NCI-H1092 treated with DMSO at 0.1 percent for 48 hours (cell line): ENCODE data around the gene KAZN.

Experiments used
- DNase-seq: peaks from one replicate; lab custom pipeline; 2025; lab: John Stamatoyannopoulos, UW

Gene KAZN

DNA sequence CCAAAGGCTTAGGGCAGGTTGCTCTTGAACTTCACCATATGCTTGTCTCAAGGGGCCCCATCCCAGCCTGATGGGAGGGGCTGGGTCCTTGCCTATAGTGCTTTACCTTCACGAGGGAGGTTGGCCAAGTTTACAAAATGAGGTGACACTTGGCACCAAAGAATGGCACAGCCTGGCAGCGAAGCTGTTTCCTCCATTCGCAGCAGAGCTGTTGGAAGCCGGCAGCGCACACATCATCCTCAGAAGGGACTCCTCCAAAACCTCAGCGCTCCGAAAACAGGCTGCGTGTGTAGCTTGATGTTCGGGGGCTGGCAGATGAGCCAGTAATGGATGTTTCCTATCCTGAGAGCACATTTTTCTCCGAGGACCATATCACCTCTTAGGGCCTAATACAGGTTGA lies 116.8 kb downstream of the KAZN start:
- no peak for DNase-seq

GRCh38 chr1:14715802-14716201 lies 117.3 kb downstream of the KAZN start:
- DNase-seq: no peak

DNA sequence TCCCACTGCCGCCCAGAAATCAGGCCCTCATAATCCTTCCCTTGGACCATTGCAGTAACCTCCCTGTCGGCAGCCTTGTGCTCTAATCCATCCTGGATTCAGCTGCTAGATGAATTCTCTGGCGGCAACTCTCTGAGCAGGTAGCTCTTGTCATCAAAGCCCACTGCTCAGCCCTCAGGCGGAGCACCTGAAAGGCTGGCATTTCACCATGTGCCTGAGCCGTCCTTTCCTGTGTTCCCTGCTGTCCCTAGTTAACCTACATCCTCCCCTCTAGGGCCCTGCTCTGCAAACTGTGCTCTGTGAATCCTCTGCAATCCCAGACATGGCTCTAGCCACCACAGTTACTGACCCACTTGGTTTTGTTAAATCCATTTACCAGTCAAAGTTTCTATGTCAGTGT lies 118.0 kb downstream of the KAZN start:
- DNase-seq: no peak

- DNase-seq: no peak
These were observed 120.0 kb downstream of the KAZN start for GRCh38 chr1:14718476-14718875.

DNA sequence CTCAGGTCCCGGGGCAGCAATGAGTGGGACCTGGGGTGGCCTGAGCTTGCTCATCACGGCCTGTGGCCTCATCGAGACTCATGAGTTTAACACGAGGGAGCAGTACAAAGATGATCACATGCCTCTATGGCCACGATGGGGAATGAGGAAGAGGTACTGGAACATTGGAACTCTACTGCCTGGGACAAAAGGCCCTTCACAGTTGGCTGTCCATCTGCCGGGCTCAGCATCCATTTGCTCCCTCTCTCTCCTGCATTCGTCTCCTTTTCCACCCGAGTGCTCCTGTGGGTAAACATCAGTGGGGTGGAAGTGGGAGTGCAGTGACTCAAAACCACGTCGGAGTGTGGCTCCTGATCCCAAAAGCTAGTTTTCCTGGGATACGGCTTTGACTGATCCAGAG lies 124.9 kb downstream of the KAZN start:
- DNase-seq: no peak

- no peak for DNase-seq
These were observed 125.8 kb downstream of the KAZN start for GRCh38 chr1:14724246-14724645.

DNA sequence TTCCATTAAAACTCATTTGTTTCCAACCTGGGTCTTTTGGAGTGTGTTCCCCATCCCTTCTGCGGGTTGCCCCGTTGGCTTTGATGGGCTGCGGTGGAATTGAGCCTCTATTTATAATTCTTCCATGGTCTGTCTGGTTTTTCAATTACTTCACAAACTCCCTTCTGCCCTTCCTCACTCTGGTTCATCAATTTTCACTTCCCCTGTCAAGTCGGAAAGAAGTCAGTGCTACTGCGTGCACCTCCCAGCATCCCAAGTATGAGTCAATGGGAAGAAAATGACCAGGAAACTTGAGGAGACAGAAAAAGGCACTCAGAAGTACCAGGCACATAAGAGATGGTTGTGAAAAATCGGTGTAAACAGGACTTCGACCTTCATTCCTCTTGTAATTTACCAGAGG lies 126.2 kb downstream of the KAZN start:
- DNase-seq: no peak

- DNase-seq: no peak
These were observed 126.8 kb downstream of the KAZN start for GRCh38 chr1:14725238-14725637.

GRCh38 chr1:14725695-14726094 lies 127.2 kb downstream of the KAZN start:
- no peak for DNase-seq

DNA sequence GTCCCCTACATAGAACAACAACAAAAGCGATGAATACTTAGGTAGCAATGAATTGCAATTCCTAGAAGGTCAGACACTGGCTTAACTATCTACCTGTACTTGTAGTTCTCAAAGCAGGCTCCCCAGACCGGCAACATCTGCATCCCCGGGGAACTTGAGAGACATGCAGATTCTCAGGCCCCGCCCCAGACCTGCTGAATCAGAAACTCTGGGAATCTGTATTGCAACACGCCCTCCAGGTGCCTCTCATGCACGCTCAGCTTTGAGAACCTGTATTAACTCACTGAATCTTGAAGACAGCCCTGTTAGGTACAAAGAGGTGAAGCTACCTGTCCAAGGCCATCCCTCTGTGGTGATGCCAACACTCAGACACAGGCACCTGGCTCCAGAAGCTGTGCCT lies 128.1 kb downstream of the KAZN start:
- DNase-seq: no peak

- no peak for DNase-seq
These were observed 130.0 kb downstream of the KAZN start for GRCh38 chr1:14728516-14728915.

DNA sequence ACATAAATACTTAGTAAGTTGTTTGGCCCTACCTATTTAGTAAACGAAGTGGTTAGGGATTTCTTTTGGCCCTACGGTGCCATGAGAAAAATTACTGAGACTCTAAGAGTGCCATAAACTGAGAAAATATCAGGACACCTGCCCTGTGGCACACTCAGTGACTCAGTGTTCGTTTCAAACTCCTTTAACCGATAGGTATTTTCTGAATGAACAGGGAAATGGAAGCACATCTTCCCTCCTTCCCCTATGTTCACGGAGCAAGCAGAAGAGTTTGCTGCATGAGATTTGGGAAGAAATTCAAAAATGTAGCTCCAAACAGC lies 134.2 kb downstream of the KAZN start:
- DNase-seq: no peak

GRCh38 chr1:14733048-14733778 lies 134.7 kb downstream of the KAZN start:
- DNase-seq: no peak

- no peak for DNase-seq
These were observed 135.3 kb downstream of the KAZN start for GRCh38 chr1:14733779-14734140.

GRCh38 chr1:14735841-14736240 lies 137.4 kb downstream of the KAZN start:
- DNase-seq: peak; percentile 31

- no peak for DNase-seq
These were observed 139.1 kb downstream of the KAZN start for GRCh38 chr1:14737561-14738094.

DNA sequence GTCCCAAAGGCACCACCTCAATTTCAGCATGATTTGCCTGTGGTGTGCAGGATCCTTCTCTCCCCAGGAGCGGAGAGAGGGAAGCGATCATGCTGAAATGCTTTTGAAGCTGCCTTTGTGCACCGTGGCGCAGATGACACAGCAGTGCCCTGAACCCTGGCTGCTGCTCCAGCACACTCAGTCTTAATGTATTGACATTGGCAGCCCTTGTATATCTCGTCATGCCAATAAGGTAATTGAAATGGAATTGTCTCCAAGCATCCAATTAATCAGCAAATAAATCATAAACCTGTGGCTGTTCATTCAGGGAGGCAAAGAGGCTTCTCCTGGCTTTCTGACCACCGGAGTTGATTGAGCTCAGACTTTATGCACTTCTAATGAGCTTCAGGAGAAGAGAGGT lies 139.8 kb downstream of the KAZN start:
- peak; percentile 99 for DNase-seq

DNA sequence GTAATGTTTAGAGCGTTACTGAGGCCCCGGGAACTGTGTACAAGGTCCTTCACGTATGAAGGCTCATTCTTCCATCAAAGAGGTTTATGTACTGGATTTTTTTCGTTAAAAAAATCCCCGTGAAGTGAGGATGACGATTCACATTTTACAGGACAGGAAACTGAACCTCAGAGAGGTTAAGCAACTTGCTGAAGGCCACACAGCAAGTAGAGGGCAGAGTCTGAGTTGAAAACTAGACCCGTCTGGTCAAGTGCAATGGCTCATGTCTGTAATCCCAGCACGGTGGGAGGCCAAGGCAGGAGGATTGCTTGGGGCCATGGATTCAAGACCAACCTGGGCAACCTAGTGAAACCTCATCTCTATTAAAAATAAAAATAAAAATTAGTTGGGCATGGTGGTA lies 140.2 kb downstream of the KAZN start:
- no peak for DNase-seq

- peak; percentile 28 for DNase-seq
These were observed 140.8 kb downstream of the KAZN start for GRCh38 chr1:14739082-14739832.

- peak; percentile 22 for DNase-seq
These were observed 141.5 kb downstream of the KAZN start for GRCh38 chr1:14740016-14740415.

GRCh38 chr1:14741082-14741481 lies 142.6 kb downstream of the KAZN start:
- no peak for DNase-seq

DNA sequence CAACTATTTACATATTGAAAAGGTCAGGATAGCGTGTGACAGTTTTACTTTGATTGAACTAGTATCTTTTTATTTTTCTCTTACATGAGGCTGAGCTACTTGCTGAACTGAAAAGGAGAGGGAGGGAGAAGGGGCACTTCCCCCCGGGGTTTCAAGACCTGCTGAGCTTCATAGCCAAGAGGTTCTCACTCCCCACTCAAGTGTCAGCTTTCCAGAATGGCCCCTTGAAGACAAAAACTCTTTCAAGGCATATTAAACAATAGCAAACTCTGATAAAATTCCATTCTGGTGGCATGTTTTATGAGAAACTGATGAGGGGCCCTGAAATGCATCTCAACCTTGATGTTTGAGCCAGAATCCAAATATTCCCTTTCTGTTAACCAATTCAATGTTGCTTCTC lies 143.0 kb downstream of the KAZN start:
- DNase-seq: no peak

DNA sequence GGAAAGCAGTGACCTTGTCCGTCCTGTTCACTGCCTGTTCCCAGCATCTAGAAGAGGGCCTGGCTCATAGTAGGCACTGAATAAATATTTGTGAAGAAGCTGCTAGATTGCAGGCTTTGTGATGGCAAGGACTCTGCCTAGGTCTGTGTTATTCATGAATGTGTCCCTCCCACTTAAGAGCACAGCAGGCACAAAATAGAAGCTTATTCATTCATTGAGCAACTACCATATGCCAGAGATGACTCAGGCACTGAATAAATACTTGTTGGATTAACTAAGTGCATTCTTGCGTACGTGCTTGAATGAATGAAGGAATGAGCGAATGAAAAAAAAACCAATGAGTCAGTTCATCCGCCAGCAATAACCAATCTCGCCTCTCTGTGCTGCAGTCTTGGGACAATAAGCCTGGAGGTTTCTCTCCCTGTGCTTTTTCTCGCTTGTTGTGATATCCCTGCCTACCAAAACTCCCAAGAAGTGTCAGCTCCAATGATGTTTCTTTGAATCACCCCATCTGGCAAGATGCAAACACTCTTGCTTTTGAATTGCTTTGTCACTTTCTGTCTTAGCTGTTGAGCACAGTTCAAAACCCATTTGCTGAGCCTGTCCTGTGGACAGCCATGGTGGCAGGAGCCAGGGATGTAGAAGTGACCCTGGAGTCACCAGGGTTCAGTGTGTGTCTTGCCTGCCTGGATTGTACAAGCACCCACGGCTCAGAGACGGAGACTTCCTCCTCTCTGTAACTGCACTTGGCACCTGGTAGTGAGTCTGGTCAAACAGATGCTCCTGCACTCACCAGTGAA lies 143.9 kb downstream of the KAZN start:
- no peak for DNase-seq
